Heart right ventricle (tissue), 16 donors: ENCODE measurements around the gene CDC42BPA. TPM values are rescaled to one million over a fixed set of nuclear protein-coding genes. Genes with fewer than 3 reads are reported as not detected.

Experiments used
- ATAC-seq, 8 donors: fragments of 200-7000 bp; cut with Tn5 transposase; one replicate each; pipeline ENCODE4 v1.9.1; 2020; ENCODE audit warnings: mild to moderate bottlenecking in 8 of 8, moderate library complexity in 8 of 8, moderate number of reproducible peaks in 1 of 8
- DNase-seq, 2 donors: peaks; one replicate each; pipeline ENCODE4 v3.0.0-alpha.2; 2020
- H3K27ac ChIP-seq, 10 donors: fragments of 200-600 bp; sonication (generic) in 2 of 10; one replicate each; pipeline versions ENCODE4 v1.5.0 to v1.8.0; 2020 to 2022; ENCODE audit warnings: mild to moderate bottlenecking in 3 of 10
- H3K27me3 ChIP-seq, 7 donors: fragments of 200-600 bp; one replicate each; pipeline ENCODE4 v1.8.0; 2021 to 2022; ENCODE audit warnings: mild to moderate bottlenecking in 2 of 7
- H3K36me3 ChIP-seq, 9 donors: fragments of 200-600 bp; sonication (generic) in 1 of 9; one replicate each; pipeline versions ENCODE4 v1.5.0 to v1.8.0; 2020 to 2022; ENCODE audit warnings: mild to moderate bottlenecking in 2 of 9
- H3K4me1 ChIP-seq, 9 donors: fragments of 200-600 bp; sonication (generic) in 1 of 9; one replicate each; pipeline versions ENCODE4 v1.5.0 to v1.8.0; 2020 to 2022; ENCODE audit warnings: mild to moderate bottlenecking in 4 of 9
- H3K4me3 ChIP-seq, 10 donors: fragments of 200-600 bp; sonication (generic) in 2 of 10; one replicate each; pipeline versions ENCODE4 v1.5.0 to v1.8.0; 2020 to 2022; ENCODE audit warnings: mild to moderate bottlenecking in 7 of 10, moderate library complexity in 2 of 10
- H3K9me3 ChIP-seq, 11 donors: fragments of 200-600 bp in 10 of 11; sonication (generic) in 2 of 11; one replicate each; pipeline versions ENCODE4 v1.5.0 to v1.8.0; 2013 to 2022; ENCODE audit warnings: mild to moderate bottlenecking in 2 of 11, control low read depth in 1 of 11, moderate library complexity in 1 of 11
- WGBS, 2 donors: extraction: QIAGEN DNeasy Blood & Tissue Kit; methylation state at CpG; one replicate each; pipeline ENCODE4 v1.1.7; 2013; ENCODE audit warnings: inconsistent platforms in 1 of 2; 5-methylcytosine and 5-hydroxymethylcytosine counted together
- intact Hi-C, 10 donors: fragments of 100-400 bp; cut with DNase I; formaldehyde crosslinking; loops; one replicate each; pipeline versions ENCODE4 v1.11.1 to v1.14.2; 2022
- polyA plus RNA-seq, 2 donors: library from polyadenylated mRNA; stranded (reverse); fragments of 200-250 nt; gene quantifications; one replicate each; pipeline ENCODE4 v1.2.3, GENCODE V29; 2013
- total RNA-seq, 10 donors: library from RNA; stranded (reverse); fragmentation: NEBNext Ultra II Directional in 3 of 10; extraction: Animal tissue kit (Norgen Biotek cat#: 25700) in 3 of 10; gene quantifications; one replicate each; pipeline versions ENCODE4 v1.2.1 to v1.2.4, GENCODE V29; 2021 to 2023
- TF ChIP-seq, protein P1 (sequence below), 9 donors: fragments of 200-600 bp; sonication (generic) in 2 of 9; IDR thresholded peaks; one replicate each; pipeline versions ENCODE4 v1.5.0 to v1.8.0; 2021 to 2022; ENCODE audit warnings: antibody characterized with exemption in 9 of 9, mild to moderate bottlenecking in 5 of 9, moderate library complexity in 1 of 9
- donor health status: Arrhythmogenic right ventricular cardiomyopathy.
- donor health status: ischemic (EF 13 %, LVEDD 7.1; RV severe dilation, severe dysfunction).
- donor health status: healthy with polysubstance abuse.
- donor health status: DM: no; HTN: yes; CAD: no.
- donor health status: DM: no; HTN: no; CAD: no.
- donor health status: ischemic (EF 25% LVEDD 6.9; RV normal size, moderate dysfunction).
- donor health status: ischemic (EF 25% LVEDD 5.7; RV mildly dilated, moderate dysfunction).
- donor health status: healthy.
- donor health status: DM: yes; HTN: yes; CAD: no.
- donor health status: Ischemic cardiomyopathy.
- donor health status: ischemic (EF 35%, LVEDD 5.7; RV mildly dilated, moderate dysfunction).
- donor health status: nonischemic (EF 11% LVEDD 7.7; RV severe dilation, severe dysfunction).
- donor health status: DM: yes; HTN: yes; CAD: no.
- donor health status: PGD.
- donor health status: ischemic (EF 29% LVEDD 5.4; RV normal size, mild dysfunction).
- donor health status: nonischemic (EF 23%, LVEDD 6.1; RV moderate dilation, normal function).

The CDC42BPA gene
- total and polyA plus RNA-seq, 12 donors, result 8.6 to 39.5 (median 31.5) TPM

DNA sequence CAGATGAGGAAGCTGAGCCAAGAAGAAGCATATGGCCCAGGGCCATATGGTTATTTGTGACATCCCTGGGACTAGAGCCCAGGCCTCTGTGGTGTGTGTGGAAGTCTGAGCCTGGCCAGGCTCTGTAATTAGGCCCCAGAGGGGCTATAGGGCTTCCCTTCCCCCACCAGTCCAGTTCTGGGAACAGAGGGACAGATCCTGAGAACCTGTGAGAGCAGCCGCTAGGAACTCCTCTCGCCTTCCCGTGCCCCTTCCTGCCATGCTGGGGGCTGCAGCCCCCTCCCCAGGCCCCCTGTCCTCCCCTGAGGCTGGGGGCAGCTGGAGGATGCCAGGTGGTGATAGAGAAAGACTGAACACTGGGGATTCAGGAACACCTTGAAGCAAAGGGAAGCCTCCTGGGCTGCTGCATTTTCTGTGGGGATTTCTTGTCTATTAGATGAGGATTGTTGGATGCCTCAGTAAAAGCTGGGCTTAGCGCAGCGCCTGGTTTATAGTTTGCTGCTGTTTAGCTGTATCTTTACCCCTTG lies 344.9 kb downstream of the CDC42BPA start:
- H3K9me3 ChIP-seq, result peaks cover 0 to 17% (median 0%) of the 10 kb centered on the region in 11 donors
- H3K4me1 ChIP-seq, result peaks cover 20 to 57% (median 35%) of the 10 kb centered on the region in 9 donors
- ATAC-seq (peak; percentile 64 to 84 (median 78)), DNase-seq (peak; percentile 47 to 71)
- H3K27me3 ChIP-seq, result no peaks in the 10 kb centered on the region
- peak overlapping the region; percentile 83 to 96 (median 92) for H3K27ac ChIP-seq
- TF ChIP-seq, protein P1, sequence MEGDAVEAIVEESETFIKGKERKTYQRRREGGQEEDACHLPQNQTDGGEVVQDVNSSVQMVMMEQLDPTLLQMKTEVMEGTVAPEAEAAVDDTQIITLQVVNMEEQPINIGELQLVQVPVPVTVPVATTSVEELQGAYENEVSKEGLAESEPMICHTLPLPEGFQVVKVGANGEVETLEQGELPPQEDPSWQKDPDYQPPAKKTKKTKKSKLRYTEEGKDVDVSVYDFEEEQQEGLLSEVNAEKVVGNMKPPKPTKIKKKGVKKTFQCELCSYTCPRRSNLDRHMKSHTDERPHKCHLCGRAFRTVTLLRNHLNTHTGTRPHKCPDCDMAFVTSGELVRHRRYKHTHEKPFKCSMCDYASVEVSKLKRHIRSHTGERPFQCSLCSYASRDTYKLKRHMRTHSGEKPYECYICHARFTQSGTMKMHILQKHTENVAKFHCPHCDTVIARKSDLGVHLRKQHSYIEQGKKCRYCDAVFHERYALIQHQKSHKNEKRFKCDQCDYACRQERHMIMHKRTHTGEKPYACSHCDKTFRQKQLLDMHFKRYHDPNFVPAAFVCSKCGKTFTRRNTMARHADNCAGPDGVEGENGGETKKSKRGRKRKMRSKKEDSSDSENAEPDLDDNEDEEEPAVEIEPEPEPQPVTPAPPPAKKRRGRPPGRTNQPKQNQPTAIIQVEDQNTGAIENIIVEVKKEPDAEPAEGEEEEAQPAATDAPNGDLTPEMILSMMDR (IDR thresholded peaks at IDR 0.05), result no peak
- WGBS, 2 donors, result 53 to 58% methylated on average over 5 of the region's 5 CpGs
- intact Hi-C loops, result loop anchor here in 5 of 10 donors (5.0 to 10.0 kb wide), 2 partner anchors 51 to 59 kb away; no protein-coding TSS in a partner anchor
- peaks cover 0 to 40% (median 0%) of the 10 kb centered on the region in 9 donors for H3K36me3 ChIP-seq
- no peak overlapping the region for H3K4me3 ChIP-seq

DNA sequence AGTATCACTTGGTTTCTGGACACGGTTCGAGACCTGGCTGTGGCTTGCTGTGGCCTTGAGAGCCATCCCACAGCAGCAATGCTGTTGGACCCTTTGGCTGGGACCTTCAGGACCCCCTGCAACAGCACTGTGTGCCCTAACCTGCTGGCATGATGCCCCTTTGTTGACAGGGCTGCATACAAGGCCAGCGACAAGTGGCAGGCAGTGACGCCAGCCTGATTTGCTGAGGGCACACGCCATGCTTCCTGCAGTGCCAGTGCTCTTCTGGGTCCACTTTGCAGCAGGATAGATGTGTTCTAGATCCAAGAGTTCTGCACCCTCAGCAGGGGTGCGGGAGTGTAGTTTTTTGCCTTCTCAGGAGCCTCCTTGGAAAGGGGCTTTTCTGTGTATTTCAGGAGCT lies 345.4 kb downstream of the CDC42BPA start:
- Histone ChIP-seq H3K27me3 (no peaks in the 10 kb centered on the region), H3K4me1 (peaks cover 20 to 62% (median 36%) of the 10 kb centered on the region in 9 donors), H3K9me3 (peaks cover 0 to 17% (median 0%) of the 10 kb centered on the region in 11 donors), H3K27ac (peak overlapping the region; percentile 83 to 96 (median 92)), H3K4me3 (no peak overlapping the region), H3K36me3 (peaks cover 0 to 40% (median 0%) of the 10 kb centered on the region in 9 donors)
- intact Hi-C loops, result loop anchor here in 5 of 10 donors (5.0 to 10.0 kb wide), 2 partner anchors 51 to 58 kb away; no protein-coding TSS in a partner anchor
- TF ChIP-seq, protein P1 (IDR thresholded peaks at IDR 0.05), result no peak
- ATAC-seq (peak; percentile 4 to 71 (median 52)), DNase-seq (peak in 1 of 2 donors; percentile 66)
- 60 to 67% methylated on average over 6 of the region's 6 CpGs for WGBS, 2 donors

DNA sequence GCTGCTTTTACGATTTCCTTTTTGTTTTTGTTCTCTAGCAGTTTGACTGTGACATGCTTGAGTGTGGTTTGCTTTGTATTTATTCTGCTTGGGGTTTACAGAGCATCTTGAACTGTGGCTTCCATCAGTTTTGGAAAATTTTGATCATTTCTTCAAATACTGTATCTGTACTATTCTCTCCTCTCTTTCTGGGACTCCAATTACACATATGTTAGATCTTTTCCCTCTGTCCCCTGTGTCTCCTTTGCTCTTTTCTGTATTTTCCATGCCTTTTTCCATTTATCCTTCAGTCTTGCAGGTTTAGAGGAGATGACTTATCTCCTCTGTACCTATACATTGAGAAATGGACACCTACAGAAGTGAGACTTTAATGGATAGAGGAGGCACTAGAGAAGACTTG lies 346.5 kb downstream of the CDC42BPA start:
- Histone ChIP-seq H3K4me3 (no peak overlapping the region), H3K36me3 (peaks cover 0 to 42% (median 0%) of the 10 kb centered on the region in 9 donors), H3K27ac (peak overlapping the region in 5 of 10 donors; percentile 24 to 94 (median 92)), H3K27me3 (no peaks in the 10 kb centered on the region), H3K4me1 (peaks cover 20 to 60% (median 39%) of the 10 kb centered on the region in 9 donors), H3K9me3 (peaks cover 0 to 17% (median 0%) of the 10 kb centered on the region in 11 donors)
- 97 to 98% methylated on average over 1 of the region's 1 CpG for WGBS, 2 donors
- intact Hi-C loops, result loop anchor here in 5 of 10 donors (5.0 to 10.0 kb wide), 2 partner anchors 49 to 57 kb away; no protein-coding TSS in a partner anchor
- TF ChIP-seq, protein P1 (IDR thresholded peaks at IDR 0.05), result no peak
- ATAC-seq (no peak), DNase-seq (no peak)

DNA sequence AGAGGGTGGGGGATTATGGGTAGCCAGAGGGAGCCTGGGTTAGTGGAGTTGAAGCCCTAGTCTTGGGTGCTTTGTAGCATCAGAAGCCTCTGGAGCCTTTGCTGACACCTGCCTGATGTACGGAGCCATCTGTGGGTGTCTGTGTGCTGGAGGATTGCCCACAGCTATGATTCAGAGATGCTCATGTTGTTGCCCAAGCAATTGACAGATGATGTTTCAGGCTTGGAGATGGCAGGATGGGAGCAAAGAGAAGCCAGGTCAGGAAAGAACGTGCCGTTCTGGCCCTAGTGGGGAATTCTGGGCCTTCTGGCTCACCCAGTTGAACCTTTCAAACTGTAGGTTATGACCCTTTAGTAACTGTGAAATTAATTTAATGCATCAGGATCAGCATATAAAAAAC lies 350.6 kb downstream of the CDC42BPA start:
- peaks cover 6 to 52% (median 27%) of the 10 kb centered on the region in 9 donors for H3K4me1 ChIP-seq
- H3K27ac ChIP-seq, result peak overlapping the region in 9 of 10 donors; percentile 2 to 90 (median 53)
- ATAC-seq (peak in 5 of 8 donors; percentile 38 to 79 (median 53)), DNase-seq (no peak)
- 40 to 67% methylated on average over 3 of the region's 3 CpGs for WGBS, 2 donors
- intact Hi-C loops, result no loop called here
- no peaks in the 10 kb centered on the region for H3K27me3 ChIP-seq
- H3K4me3 ChIP-seq, result no peak overlapping the region
- TF ChIP-seq, protein P1 (IDR thresholded peaks at IDR 0.05), result no peak
- peaks cover 0 to 17% (median 0%) of the 10 kb centered on the region in 11 donors for H3K9me3 ChIP-seq
- H3K36me3 ChIP-seq, result peaks cover 0 to 65% (median 14%) of the 10 kb centered on the region in 9 donors
